HG03521 (cell line): ENCODE measurements around the gene CDSN.

Source experiments
- ATAC-seq: cut with Tn5 transposase; IDR thresholded peaks from one replicate; pipeline ENCODE4 v1.9.1; 2021; ENCODE audit warnings: mild to moderate bottlenecking, moderate library complexity; ENCODE audit not compliant: unreplicated experiment

CDSN gene

DNA sequence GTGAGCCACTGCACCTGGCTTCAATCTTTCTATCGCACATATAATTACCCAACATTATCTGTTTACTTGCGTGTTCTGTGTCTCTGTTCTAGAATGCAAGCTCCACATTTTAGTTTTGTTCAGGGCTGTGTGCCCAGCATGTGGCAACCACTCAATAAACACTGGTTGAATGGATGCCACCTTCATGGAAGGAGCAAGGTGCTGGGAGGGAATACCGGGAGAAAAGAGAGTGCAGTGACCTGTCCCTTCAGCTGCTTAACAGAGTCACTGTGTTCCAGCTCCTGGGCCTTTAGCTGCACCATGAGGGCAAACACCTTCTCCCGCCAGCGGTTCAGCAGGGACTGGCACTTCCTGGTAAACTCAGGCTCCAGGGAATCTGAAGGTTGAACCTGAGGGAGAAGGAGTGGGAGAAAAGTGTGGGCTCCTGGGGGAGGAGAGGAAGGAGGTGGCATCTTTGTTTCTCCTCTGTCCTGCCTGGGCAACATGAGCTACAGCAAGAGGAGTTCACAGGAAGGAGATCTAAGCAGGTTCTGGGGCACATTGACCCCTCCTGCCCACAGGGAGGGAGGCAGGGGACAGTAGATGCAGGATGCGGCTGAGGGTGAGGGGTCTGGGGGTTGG is 29.7 kb upstream of the CDSN start:
- no peak for ATAC-seq

- no peak for ATAC-seq
Measured at GRCh38 chr6:31145386-31145785, 25.1 kb upstream of the CDSN start.

DNA sequence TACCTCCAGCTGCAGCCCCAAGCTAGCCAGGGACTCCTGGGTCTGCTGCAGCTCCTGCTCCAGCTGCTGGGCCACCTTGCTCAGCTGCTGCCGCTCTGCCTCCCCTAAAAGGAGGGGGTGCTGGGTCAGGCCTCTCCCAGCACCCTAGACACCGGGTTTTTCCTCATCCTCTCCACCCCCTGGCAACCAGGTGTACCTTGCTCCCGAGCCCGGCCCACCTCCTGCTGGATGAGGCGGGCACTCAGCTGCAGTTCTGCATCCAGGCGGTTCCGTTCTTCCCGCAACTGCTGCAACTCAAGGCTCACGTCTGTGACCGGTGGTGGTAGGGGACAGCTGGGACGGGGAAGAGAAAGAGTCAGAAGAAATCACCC is 24.7 kb upstream of the CDSN start:
- no peak for ATAC-seq

DNA sequence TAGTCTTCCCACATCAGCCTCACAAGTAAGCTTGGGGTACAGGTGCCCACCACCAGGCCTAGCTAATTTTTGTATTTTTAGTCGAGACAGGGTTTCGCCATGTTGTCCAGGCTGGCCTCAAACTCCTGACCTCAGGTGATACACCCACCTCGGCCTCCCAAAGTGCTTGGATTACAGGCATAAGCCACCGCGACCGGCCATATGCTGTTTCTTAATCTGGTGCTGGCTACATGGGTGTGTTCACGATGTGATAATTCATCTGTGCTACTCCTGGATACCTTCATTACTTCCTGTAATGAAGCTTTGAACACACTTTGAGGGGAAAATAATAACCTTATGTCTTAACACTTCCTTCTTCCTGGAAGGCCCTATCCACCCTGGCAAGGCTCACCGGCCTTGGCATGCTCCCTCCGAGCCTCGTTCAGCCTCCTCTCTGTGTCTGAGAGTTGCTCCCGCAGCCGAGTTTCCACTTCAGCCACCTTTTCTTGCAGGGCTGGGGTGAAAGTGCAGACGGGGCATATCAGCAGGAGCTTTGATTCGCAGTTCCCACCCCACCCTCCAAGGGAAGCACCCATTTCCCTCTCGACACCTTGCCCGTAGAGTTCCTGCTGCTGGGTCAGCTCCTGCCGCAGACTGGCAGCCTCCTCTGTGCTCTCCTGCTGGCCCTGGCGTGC is 24.2 kb upstream of the CDSN start:
- no peak for ATAC-seq

GRCh38 chr6:31143148-31143547 is 22.9 kb upstream of the CDSN start:
- no peak for ATAC-seq

- no peak for ATAC-seq
Measured at GRCh38 chr6:31142361-31142761, 22.1 kb upstream of the CDSN start.

- no peak for ATAC-seq
Measured at GRCh38 chr6:31140643-31141042, 20.4 kb upstream of the CDSN start.

DNA sequence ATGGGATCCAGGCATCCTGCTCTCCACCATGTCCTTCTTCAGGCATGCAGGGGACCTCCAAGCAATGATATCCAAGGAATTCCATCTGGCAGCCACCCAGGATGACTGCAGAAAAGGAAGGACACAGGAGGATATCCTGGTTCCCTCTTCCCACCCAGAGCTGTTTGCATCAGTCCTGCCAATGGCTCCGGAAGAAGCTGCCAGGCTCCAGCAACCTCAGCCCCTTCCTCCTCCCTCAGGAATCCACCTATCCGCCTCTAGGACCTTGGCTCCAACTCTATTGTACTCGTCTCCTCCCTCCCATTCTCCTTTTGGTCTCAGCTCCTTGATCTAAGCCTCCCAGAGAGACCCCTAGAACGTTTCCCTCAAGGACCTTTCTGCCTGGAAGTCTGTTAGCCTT is 19.4 kb upstream of the CDSN start:
- ATAC-seq, result no peak

GRCh38 chr6:31138982-31139381 is 18.7 kb upstream of the CDSN start, which contains the start of gene PSORS1C2:
Gene PSORS1C2, minus strand, starts transcription at chr6:31139066. Its CDS starts 40 bp downstream, at chr6:31139026.
- no peak for ATAC-seq

- no peak for ATAC-seq
Measured at GRCh38 chr6:31135710-31136109, 15.5 kb upstream of the CDSN start.

- no peak for ATAC-seq
Measured at GRCh38 chr6:31132806-31133205, 12.6 kb upstream of the CDSN start.

DNA sequence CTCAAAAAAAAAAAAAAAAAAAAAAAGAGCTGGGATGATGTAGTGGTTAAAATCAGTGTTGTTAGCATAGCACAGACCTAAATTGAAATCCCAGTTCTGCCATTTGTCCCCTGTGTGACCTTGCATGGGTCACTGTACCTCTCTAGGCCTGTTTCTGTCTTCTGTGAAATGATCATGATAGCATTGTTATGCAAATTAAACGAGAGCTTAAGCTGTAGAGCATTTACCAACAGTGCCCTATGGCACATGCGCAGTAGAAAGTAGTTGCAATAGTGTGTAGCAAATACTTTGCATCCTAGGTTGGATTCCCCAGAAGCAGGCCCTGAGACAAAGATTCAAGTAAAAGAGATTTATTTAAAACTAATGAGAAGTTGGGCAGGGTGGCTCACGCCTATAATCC is 11.3 kb upstream of the CDSN start:
- ATAC-seq, result no peak

DNA sequence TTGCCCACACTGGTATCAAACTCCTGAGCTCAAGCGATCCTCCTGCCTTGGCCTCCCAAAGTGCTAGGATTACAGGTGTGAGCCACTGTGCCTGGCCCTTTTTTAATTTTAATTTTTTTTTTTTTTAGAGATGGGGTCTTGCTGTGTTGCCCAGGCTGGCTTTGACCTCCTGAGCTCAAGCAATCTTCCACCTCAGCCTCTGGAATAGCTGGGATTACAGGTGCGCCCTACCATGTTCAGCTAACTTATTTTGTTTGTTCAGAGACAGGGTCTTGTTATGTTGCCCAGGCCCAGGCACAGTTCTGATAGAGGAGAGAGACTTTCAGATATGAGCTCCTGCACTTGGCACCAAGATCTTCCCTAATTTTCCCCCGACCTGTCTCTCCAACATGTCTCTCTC is 10.5 kb upstream of the CDSN start:
- ATAC-seq, result no peak

DNA sequence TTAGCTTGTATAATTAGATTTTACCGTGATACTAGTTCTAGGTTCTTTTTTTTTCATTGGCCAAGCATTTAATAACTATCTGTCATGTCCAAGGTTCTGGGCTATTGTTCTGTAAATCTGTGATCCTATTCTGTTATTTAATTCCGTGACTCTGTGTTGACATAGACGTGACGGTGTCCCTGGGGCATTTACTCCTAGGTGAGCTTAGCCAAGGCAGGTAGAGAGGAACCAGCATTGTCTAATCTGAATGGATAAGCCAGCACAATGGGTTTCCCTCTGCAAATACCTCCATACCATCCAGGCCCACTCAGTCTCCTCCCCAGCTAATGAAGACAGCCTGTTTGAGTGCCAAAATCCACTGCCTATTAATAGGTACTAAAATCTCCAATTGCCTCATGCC is 8.9 kb upstream of the CDSN start:
- no peak for ATAC-seq

DNA sequence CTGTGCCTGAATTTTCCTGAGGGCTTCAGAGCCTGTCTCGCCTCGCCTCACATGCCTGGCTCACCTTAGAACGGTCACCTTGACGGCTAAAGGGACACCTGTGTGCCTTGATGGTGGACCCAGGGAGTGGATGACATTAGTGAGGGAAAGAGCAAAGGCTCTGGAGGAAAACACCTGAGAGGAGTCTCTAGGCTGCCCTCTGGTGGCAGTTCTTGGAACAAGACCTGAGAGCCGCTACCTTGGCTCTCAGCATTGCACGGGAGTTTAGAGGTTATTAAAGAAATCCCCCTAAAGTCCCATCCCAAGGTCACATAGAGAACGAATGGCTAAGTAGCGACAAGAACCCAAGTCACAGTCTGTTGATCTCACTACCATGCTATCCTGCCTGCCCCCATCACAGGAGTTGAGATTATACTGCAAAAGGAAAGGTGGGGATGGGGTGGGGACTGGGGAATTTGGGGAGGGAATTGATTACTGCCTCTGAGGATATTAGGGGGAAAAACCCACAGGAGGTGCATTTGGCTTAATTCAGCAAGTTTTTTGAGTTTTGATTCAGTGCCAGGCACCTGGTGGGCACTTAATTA is 7.9 kb upstream of the CDSN start:
- no peak for ATAC-seq

DNA sequence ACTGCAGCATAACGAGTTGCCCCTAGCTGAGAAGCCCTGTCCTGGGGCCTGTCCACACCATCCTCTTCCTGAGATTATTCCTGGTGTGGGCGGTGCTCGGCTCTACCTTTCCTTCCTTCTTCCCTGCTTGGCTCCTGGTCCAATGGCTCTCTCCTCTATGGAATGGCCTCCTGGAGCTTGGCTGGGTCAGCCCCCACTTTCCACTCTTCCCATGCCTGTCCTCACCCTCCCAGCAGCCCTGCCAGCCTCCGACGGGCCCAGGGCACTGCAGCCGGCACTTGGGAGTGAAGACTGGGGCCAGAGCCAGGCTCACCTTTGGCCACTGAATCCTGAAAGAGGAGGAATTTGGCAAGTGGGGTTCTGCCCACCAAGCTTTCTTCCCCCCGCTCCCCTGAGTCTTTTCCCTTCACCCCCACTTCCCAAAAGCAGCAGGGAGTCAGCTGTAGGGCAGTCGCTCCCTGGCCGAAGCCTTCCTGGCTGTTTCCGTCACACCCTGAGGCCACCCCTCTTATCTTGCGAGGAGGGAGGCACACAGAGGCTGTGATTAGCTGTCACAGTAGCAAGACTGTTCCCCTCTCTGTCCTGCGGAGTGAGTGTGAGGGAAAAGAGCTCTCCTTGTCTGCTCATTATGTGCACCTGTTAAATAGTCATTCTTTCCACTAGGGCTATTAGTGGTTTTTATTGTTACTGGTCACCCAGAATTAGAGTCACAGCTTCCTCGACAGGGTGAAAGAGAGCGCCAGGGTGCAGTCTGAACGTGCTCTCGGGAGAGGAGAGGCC is 6.3 kb upstream of the CDSN start:
- ATAC-seq, result no peak

- no peak for ATAC-seq
Measured at GRCh38 chr6:31125586-31126363, 5.5 kb upstream of the CDSN start.

DNA sequence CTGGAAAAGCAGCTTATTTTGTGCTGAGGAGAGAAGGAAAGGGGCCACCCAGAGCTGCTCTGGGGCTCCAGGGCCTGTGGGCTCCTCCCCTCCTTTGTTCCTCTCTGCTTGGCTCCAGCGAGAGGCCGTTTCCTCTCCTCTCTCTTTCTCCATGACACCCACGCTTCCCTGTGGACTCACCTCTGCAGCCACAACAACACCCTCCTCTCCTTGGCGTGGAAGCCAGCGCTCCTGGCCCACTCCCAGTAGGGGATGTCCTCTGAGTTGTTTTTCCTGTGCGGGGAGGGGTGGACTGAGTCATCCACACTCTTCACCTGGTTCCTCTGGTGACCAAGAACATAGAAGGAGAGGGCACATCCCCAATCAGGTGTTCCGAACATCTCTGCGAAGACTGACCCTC is 4.9 kb upstream of the CDSN start:
- no peak for ATAC-seq

- no peak for ATAC-seq
Measured at GRCh38 chr6:31122791-31123706, 2.8 kb upstream of the CDSN start.
